HUES48 (cell line): ENCODE results near the gene C9orf50.
"Not testable (repeated sequence)": the region's sequence is repeated elsewhere in the genome, so short reads cannot be mapped to it uniquely, and the experiment has no call there.

Source experiments
- H3K27ac ChIP-seq: one replicate; pipeline ENCODE4 v1.7.0; 2013; ENCODE audit warnings: low read depth, low read length, inconsistent platforms
- H3K27me3 ChIP-seq: 2 replicates; pipeline ENCODE4 v1.6.1; 2013; ENCODE audit warnings: mild to moderate bottlenecking, low read length; ENCODE audit not compliant: control insufficient read depth, insufficient read depth
- H3K36me3 ChIP-seq: 2 replicates; pipeline ENCODE4 v1.6.1; 2013; ENCODE audit warnings: low read length; ENCODE audit not compliant: control insufficient read depth, insufficient read depth
- H3K4me1 ChIP-seq: 2 replicates; pipeline ENCODE4 v1.6.1; 2013; ENCODE audit warnings: mild to moderate bottlenecking, low read length; ENCODE audit not compliant: control insufficient read depth, insufficient read depth
- H3K4me3 ChIP-seq: 2 replicates; pipeline ENCODE4 v1.5.1; 2013; ENCODE audit warnings: mild to moderate bottlenecking, low read depth, low read length
- H3K9ac ChIP-seq: 2 replicates; pipeline ENCODE4 v1.6.1; 2013; ENCODE audit warnings: mild to moderate bottlenecking, low read depth, low read length, moderate library complexity
- H3K9me3 ChIP-seq: 2 replicates; pipeline ENCODE4 v1.6.1; 2013; ENCODE audit warnings: low read length; ENCODE audit not compliant: control insufficient read depth, insufficient read depth

The C9orf50 gene

GRCh38 chr9:129596541-129597331 is 24.2 kb downstream of the C9orf50 start:
- Histone ChIP-seq H3K36me3 (no peaks in the 10 kb centered on the region), H3K27me3 (peaks cover 42% of the 10 kb centered on the region), H3K4me3 (peak overlapping the region; percentile 87), H3K27ac (peak overlapping the region; percentile 86), H3K9me3 (no peaks in the 10 kb centered on the region), H3K4me1 (peaks cover 29% of the 10 kb centered on the region), H3K9ac (peak overlapping the region; percentile 11; the same call in 1 of the 2 replicates)

GRCh38 chr9:129595903-129596540 is 24.9 kb downstream of the C9orf50 start:
- no peaks in the 10 kb centered on the region for H3K36me3 ChIP-seq
- H3K27ac ChIP-seq: no peak overlapping the region
- H3K9ac ChIP-seq: no peak overlapping the region
- H3K9me3 ChIP-seq: no peaks in the 10 kb centered on the region
- peaks cover 33% of the 10 kb centered on the region for H3K4me1 ChIP-seq
- peaks cover 44% of the 10 kb centered on the region for H3K27me3 ChIP-seq
- H3K4me3 ChIP-seq: peak overlapping the region; percentile 87

- no peak overlapping the region for H3K4me3 ChIP-seq
- no peak overlapping the region for H3K27ac ChIP-seq
- no peaks in the 10 kb centered on the region for H3K9me3 ChIP-seq
- H3K9ac ChIP-seq: no peak overlapping the region
- no peaks in the 10 kb centered on the region for H3K36me3 ChIP-seq
- peaks cover 51% of the 10 kb centered on the region for H3K27me3 ChIP-seq
- H3K4me1 ChIP-seq: peaks cover 37% of the 10 kb centered on the region
Observed at GRCh38 chr9:129595311-129595741, 25.6 kb downstream of the C9orf50 start.

- Histone ChIP-seq H3K27ac (no peak overlapping the region), H3K4me1 (peaks cover 37% of the 10 kb centered on the region), H3K4me3 (no peak overlapping the region), H3K9ac (no peak overlapping the region), H3K36me3 (no peaks in the 10 kb centered on the region), H3K9me3 (no peaks in the 10 kb centered on the region), H3K27me3 (peaks cover 54% of the 10 kb centered on the region)
Observed at GRCh38 chr9:129594632-129595031, 26.3 kb downstream of the C9orf50 start.

GRCh38 chr9:129592790-129593189 is 28.1 kb downstream of the C9orf50 start:
- not testable (repeated sequence) for H3K36me3 ChIP-seq, H3K9ac ChIP-seq, H3K27ac ChIP-seq, H3K4me3 ChIP-seq, H3K9me3 ChIP-seq
- Histone ChIP-seq H3K27me3 (peaks cover 48% of the 10 kb centered on the region), H3K4me1 (peaks cover 30% of the 10 kb centered on the region)

- peaks cover 45% of the 10 kb centered on the region for H3K27me3 ChIP-seq
- no peaks in the 10 kb centered on the region for H3K9me3 ChIP-seq
- H3K4me1 ChIP-seq: peaks cover 28% of the 10 kb centered on the region
- H3K27ac ChIP-seq: no peak overlapping the region
- H3K36me3 ChIP-seq: no peaks in the 10 kb centered on the region
- H3K9ac ChIP-seq: no peak overlapping the region
- peak overlapping the region; percentile 19; the same call in 1 of the 2 replicates for H3K4me3 ChIP-seq
Observed at GRCh38 chr9:129591916-129592315, 29.0 kb downstream of the C9orf50 start.

GRCh38 chr9:129590466-129590865 is 30.4 kb downstream of the C9orf50 start:
- H3K27me3 ChIP-seq: peaks cover 44% of the 10 kb centered on the region

GRCh38 chr9:129587487-129588262 is 33.2 kb downstream of the C9orf50 start:
- Histone ChIP-seq H3K9me3 (no peaks in the 10 kb centered on the region), H3K27ac (no peak overlapping the region), H3K4me3 (no peak overlapping the region), H3K27me3 (peaks cover 18% of the 10 kb centered on the region), H3K36me3 (no peaks in the 10 kb centered on the region), H3K4me1 (peaks cover 18% of the 10 kb centered on the region), H3K9ac (no peak overlapping the region)

More at GRCh38 chr9:129590466-129590865, 30.4 kb downstream of the C9orf50 start:
- H3K4me1 ChIP-seq: peaks cover 21% of the 10 kb centered on the region
- no peak overlapping the region for H3K9ac ChIP-seq
- no peaks in the 10 kb centered on the region for H3K9me3 ChIP-seq
- no peak overlapping the region for H3K4me3 ChIP-seq
- H3K36me3 ChIP-seq: no peaks in the 10 kb centered on the region
- no peak overlapping the region for H3K27ac ChIP-seq

GRCh38 chr9:129586685-129587084 is 34.2 kb downstream of the C9orf50 start:
- H3K4me1 ChIP-seq: peaks cover 11% of the 10 kb centered on the region; the same call in 1 of the 2 replicates
- H3K36me3 ChIP-seq: no peaks in the 10 kb centered on the region
- H3K4me3 ChIP-seq: no peak overlapping the region
- peaks cover 14% of the 10 kb centered on the region for H3K27me3 ChIP-seq
- no peak overlapping the region for H3K27ac ChIP-seq
- no peak overlapping the region for H3K9ac ChIP-seq
- H3K9me3 ChIP-seq: no peaks in the 10 kb centered on the region

- Histone ChIP-seq H3K4me1 (peaks cover 8% of the 10 kb centered on the region; the same call in 1 of the 2 replicates), H3K4me3 (no peak overlapping the region), H3K27ac (no peak overlapping the region), H3K27me3 (peaks cover 14% of the 10 kb centered on the region), H3K9ac (no peak overlapping the region), H3K36me3 (no peaks in the 10 kb centered on the region), H3K9me3 (no peaks in the 10 kb centered on the region)
Observed at GRCh38 chr9:129586245-129586644, 34.7 kb downstream of the C9orf50 start.
